Neural progenitor cell (in vitro differentiated cells): ENCODE data around the gene MAD1L1. TPM values are rescaled to one million over a fixed set of nuclear protein-coding genes. Genes with fewer than 3 reads are reported as not detected.
A peak's percentile ranks its signal among the peaks of the same experiment; 100 is the strongest.

Source experiments
- DNase-seq: peaks from one replicate; pipeline ENCODE4 v3.0.0-alpha.2; 2016; ENCODE audit warnings: low spot score
- H2AFZ ChIP-seq: fragments of 200-600 bp; sonication (generic); replicated peaks from 2 replicates; pipeline ENCODE4 v1.6.1; 2016; ENCODE audit warnings: antibody characterized with exemption
- H3F3A ChIP-seq: fragments of 200-600 bp; sonication (generic); 2 replicates; pipeline ENCODE4 v1.6.1; 2016; ENCODE audit warnings: antibody characterized with exemption, low read depth
- H3K27ac ChIP-seq: fragments of 200-600 bp; sonication (generic); 2 replicates; pipeline ENCODE4 v1.5.1; 2016; ENCODE audit warnings: mild to moderate bottlenecking
- H3K27me3 ChIP-seq: fragments of 200-600 bp; sonication (generic); 2 replicates; pipeline ENCODE4 v1.6.1; 2016; ENCODE audit warnings: mild to moderate bottlenecking, moderate library complexity
- H3K36me3 ChIP-seq: fragments of 200-600 bp; sonication (generic); 2 replicates; pipeline ENCODE4 v1.5.1; 2016
- H3K4me1 ChIP-seq: fragments of 200-600 bp; sonication (generic); 2 replicates; pipeline ENCODE4 v1.6.1; 2016; ENCODE audit warnings: mixed run types
- H3K4me2 ChIP-seq: fragments of 200-600 bp; sonication (generic); 2 replicates; pipeline ENCODE4 v1.6.1; 2016
- H3K4me3 ChIP-seq: fragments of 200-600 bp; sonication (generic); 2 replicates; pipeline ENCODE4 v1.5.1; 2016
- H3K79me2 ChIP-seq: fragments of 200-600 bp; sonication (generic); 2 replicates; pipeline ENCODE4 v1.6.1; 2016; ENCODE audit warnings: low read depth
- H3K9ac ChIP-seq: fragments of 200-600 bp; sonication (generic); 2 replicates; pipeline ENCODE4 v1.6.1; 2016
- H3K9me3 ChIP-seq: fragments of 200-600 bp; sonication (generic); 2 replicates; pipeline ENCODE4 v1.5.1; 2016; ENCODE audit warnings: low read depth
- H4K20me1 ChIP-seq: fragments of 200-600 bp; sonication (generic); 2 replicates; pipeline ENCODE4 v1.6.1; 2016; ENCODE audit warnings: low read depth
- H3K27ac Mint-ChIP-seq: 3 replicates; pipeline ENCODE4 v1.8.0; 2021; ENCODE audit warnings: mixed read lengths
- H3K27me3 Mint-ChIP-seq: 2 replicates; pipeline ENCODE4 v1.8.0; 2022; ENCODE audit warnings: low read depth, mild to moderate bottlenecking, inconsistent platforms, moderate library complexity, mixed read lengths; ENCODE audit not compliant: insufficient read depth
- H3K36me3 Mint-ChIP-seq: 3 replicates; pipeline ENCODE4 v1.8.0; 2021; ENCODE audit warnings: mixed read lengths
- H3K4me1 Mint-ChIP-seq: 3 replicates; pipeline ENCODE4 v1.8.0; 2021; ENCODE audit warnings: mixed read lengths
- H3K4me3 Mint-ChIP-seq: 3 replicates; pipeline ENCODE4 v1.8.0; 2021; ENCODE audit warnings: mild to moderate bottlenecking, moderate library complexity, mixed read lengths
- H3K9me3 Mint-ChIP-seq: 3 replicates; pipeline ENCODE4 v1.8.0; 2020; ENCODE audit warnings: mixed read lengths
- CTCF ChIP-seq: fragments of 200-600 bp; sonication (generic); IDR thresholded peaks from 2 replicates; pipeline ENCODE4 v1.5.1; 2017; ENCODE audit warnings: antibody characterized with exemption, mild to moderate bottlenecking
- EZH2 ChIP-seq: fragments of 200-600 bp; sonication (generic); IDR thresholded peaks from 2 replicates; pipeline ENCODE4 v1.6.1; 2017; ENCODE audit warnings: antibody characterized with exemption, mild to moderate bottlenecking, moderate library complexity
- EZH2phosphoT487 ChIP-seq: fragments of 200-600 bp; sonication (generic); IDR thresholded peaks from 2 replicates; pipeline ENCODE4 v1.6.1; 2017; ENCODE audit warnings: antibody characterized with exemption
- microRNA-seq: library from miRNA; unstranded; fragments of <30 nt; microRNA quantifications from one replicate; pipeline ENCODE4, GENCODE V29; 2016
- small RNA-seq: library from RNA; depleted of rRNA; stranded (forward); fragments of <200 nt; gene quantifications from one replicate; pipeline ENCODE3, GENCODE V24; 2015
- total RNA-seq: library from RNA; depleted of rRNA; stranded (reverse); fragments of >200 nt; gene quantifications from 2 replicates; pipeline ENCODE4 v1.2.3, GENCODE V29; 2015; ENCODE audit warnings: low replicate concordance

MAD1L1 gene
- total RNA-seq, 1 donor from 2014 or later: 23.7 TPM

GRCh38 chr7:1769286-1770200 is 463.2 kb downstream of the MAD1L1 start:
- no peaks in the 10 kb centered on the region for H3K27me3 ChIP-seq
- DNase-seq: no peak
- H3K4me1 Mint-ChIP-seq: no peaks in the 10 kb centered on the region

GRCh38 chr7:1768832-1769231 is 463.9 kb downstream of the MAD1L1 start:
- no peak overlapping the region for H3K4me3 ChIP-seq
- H3K9me3 Mint-ChIP-seq: peaks cover 4% of the 10 kb centered on the region
- no peak overlapping the region for H3K27ac ChIP-seq
- no peak overlapping the region for H3K9ac ChIP-seq
- no peaks in the 10 kb centered on the region for H4K20me1 ChIP-seq
- H3K79me2 ChIP-seq: no peaks in the 10 kb centered on the region
- peaks cover 4% of the 10 kb centered on the region for H3K27me3 Mint-ChIP-seq
- H3K36me3 Mint-ChIP-seq: no peaks in the 10 kb centered on the region
- TF ChIP-seq EZH2: no peak
- TF ChIP-seq CTCF: no peak
- no peak for TF ChIP-seq EZH2phosphoT487
- H3K9me3 ChIP-seq: peaks cover 9% of the 10 kb centered on the region
- no peaks in the 10 kb centered on the region for H3K27me3 ChIP-seq
- DNase-seq: no peak
- H3F3A ChIP-seq: no peaks in the 10 kb centered on the region
- H3K4me1 ChIP-seq: no peaks in the 10 kb centered on the region
- no peaks in the 10 kb centered on the region for H3K36me3 ChIP-seq
- H3K27ac Mint-ChIP-seq: no peak overlapping the region
- H3K4me2 ChIP-seq: no peak overlapping the region
- no peaks in the 10 kb centered on the region for H3K4me1 Mint-ChIP-seq
- H3K4me3 Mint-ChIP-seq: no peak overlapping the region
- H2AFZ ChIP-seq: no peak overlapping the region

More at GRCh38 chr7:1769286-1770200, 463.2 kb downstream of the MAD1L1 start:
- Histone ChIP-seq H4K20me1 (no peaks in the 10 kb centered on the region), H3K9ac (no peak overlapping the region), H3K36me3 (no peaks in the 10 kb centered on the region), H3K4me2 (no peak overlapping the region), H3F3A (no peaks in the 10 kb centered on the region), H3K27ac (no peak overlapping the region), H3K4me3 (no peak overlapping the region), H3K9me3 (peaks cover 2% of the 10 kb centered on the region), H3K4me1 (no peaks in the 10 kb centered on the region), H2AFZ (no peak overlapping the region), H3K79me2 (no peaks in the 10 kb centered on the region)
- no peaks in the 10 kb centered on the region for H3K36me3 Mint-ChIP-seq
- no peak overlapping the region for H3K4me3 Mint-ChIP-seq
- no peak overlapping the region for H3K27ac Mint-ChIP-seq
- H3K27me3 Mint-ChIP-seq: peaks cover 4% of the 10 kb centered on the region
- peaks cover 2% of the 10 kb centered on the region for H3K9me3 Mint-ChIP-seq
- TF ChIP-seq EZH2 (no peak), EZH2phosphoT487 (no peak)

GRCh38 chr7:1767524-1767923 is 465.2 kb downstream of the MAD1L1 start:
- Mint-ChIP-seq H3K9me3 (peaks cover 11% of the 10 kb centered on the region), H3K4me1 (no peaks in the 10 kb centered on the region), H3K27ac (no peak overlapping the region), H3K4me3 (no peak overlapping the region), H3K36me3 (no peaks in the 10 kb centered on the region), H3K27me3 (peaks cover 6% of the 10 kb centered on the region)
- H3F3A ChIP-seq: no peaks in the 10 kb centered on the region
- no peak overlapping the region for H3K27ac ChIP-seq
- TF ChIP-seq EZH2 (no peak), EZH2phosphoT487 (no peak), CTCF (peak; percentile 46)
- H3K4me1 ChIP-seq: no peaks in the 10 kb centered on the region
- no peak overlapping the region for H3K4me3 ChIP-seq
- H3K27me3 ChIP-seq: no peaks in the 10 kb centered on the region
- no peaks in the 10 kb centered on the region for H3K79me2 ChIP-seq
- peaks cover 9% of the 10 kb centered on the region for H3K9me3 ChIP-seq
- H4K20me1 ChIP-seq: no peaks in the 10 kb centered on the region
- DNase-seq: peak; percentile 53
- H3K9ac ChIP-seq: no peak overlapping the region
- H3K36me3 ChIP-seq: no peaks in the 10 kb centered on the region
- no peak overlapping the region for H2AFZ ChIP-seq
- no peak overlapping the region for H3K4me2 ChIP-seq

Small RNA genes lying within 50 kb of the gene (microRNA-seq; reads per million reads assigned to microRNA genes)
- gene MIR4655 (not detected), gene MIR6836 (not detected)

Small RNA genes lying within 50 kb of the gene (small RNA-seq; reads per million reads assigned to genes)
- gene MIR4655: not detected

Other genes with a start within 250 kb of the MAD1L1 start
- 30.6 and 34.3 TPM in 2 replicates for gene MRM2, start 9.3 kb upstream of the MAD1L1 start, total RNA-seq
- gene NUDT1, start 9.3 kb upstream of the MAD1L1 start, total RNA-seq: 29.6 and 63.9 TPM in 2 replicates
- 3.6 and 15.0 TPM in 2 replicates for gene SNX8, start 81.5 kb upstream of the MAD1L1 start, total RNA-seq
- gene EIF3B, start 121.9 kb upstream of the MAD1L1 start, total RNA-seq: 146 and 167 TPM in 2 replicates
- gene CHST12, start 170.7 kb upstream of the MAD1L1 start, total RNA-seq: 0.43 and 7.2 TPM in 2 replicates
- gene GRIFIN, start 243.5 kb upstream of the MAD1L1 start, total RNA-seq: not detected in 2 replicates